EL (cell line): ENCODE measurements around the gene KLF4.

ENCODE experiments used
- DNase-seq: peaks from one replicate; pipeline ENCODE4 v3.0.0-alpha.2; 2016

KLF4 gene

GRCh38 chr9:107487521-107488374, 1.8 kb downstream of the KLF4 start:
- DNase-seq, result no peak

- DNase-seq, result no peak
Observed at GRCh38 chr9:107486674-107487520, 2.7 kb downstream of the KLF4 start.

GRCh38 chr9:107485458-107486043, 4.0 kb downstream of the KLF4 start:
- no peak for DNase-seq

- DNase-seq, result peak; percentile 75
Observed at GRCh38 chr9:107484117-107484723, 5.3 kb downstream of the KLF4 start.

- DNase-seq, result no peak
Observed at GRCh38 chr9:107483666-107484065, 5.9 kb downstream of the KLF4 start.

- DNase-seq, result no peak
Observed at GRCh38 chr9:107481035-107481434, 8.5 kb downstream of the KLF4 start.

GRCh38 chr9:107480386-107480789, 9.2 kb downstream of the KLF4 start:
- peak; percentile 81 for DNase-seq

GRCh38 chr9:107478805-107479204, 10.8 kb downstream of the KLF4 start:
- DNase-seq, result no peak

- no peak for DNase-seq
Observed at GRCh38 chr9:107474124-107474523, 15.4 kb downstream of the KLF4 start.

- no peak for DNase-seq
Observed at GRCh38 chr9:107472581-107473340, 16.8 kb downstream of the KLF4 start.

GRCh38 chr9:107471552-107471951, 18.0 kb downstream of the KLF4 start:
- peak; percentile 58 for DNase-seq

- DNase-seq, result no peak
Observed at GRCh38 chr9:107467416-107467815, 22.2 kb downstream of the KLF4 start.

GRCh38 chr9:107466826-107467225, 22.7 kb downstream of the KLF4 start:
- no peak for DNase-seq

GRCh38 chr9:107465467-107466451, 23.8 kb downstream of the KLF4 start:
- peak; percentile 71 for DNase-seq

GRCh38 chr9:107464516-107464915, 25.1 kb downstream of the KLF4 start:
- no peak for DNase-seq

- DNase-seq, result peak; percentile 41
Observed at GRCh38 chr9:107462691-107463090, 26.9 kb downstream of the KLF4 start.

GRCh38 chr9:107460153-107461023, 29.2 kb downstream of the KLF4 start:
- DNase-seq, result no peak

- no peak for DNase-seq
Observed at GRCh38 chr9:107455425-107456135, 34.0 kb downstream of the KLF4 start.

GRCh38 chr9:107453479-107453878, 36.1 kb downstream of the KLF4 start:
- no peak for DNase-seq
